Left lung (tissue), 10 donors: ENCODE measurements around the gene CCDC157. TPM values are rescaled to one million over a fixed set of nuclear protein-coding genes. Genes with fewer than 3 reads are reported as not detected.

Experiments used
- ATAC-seq: fragments of 200-7000 bp; cut with Tn5 transposase; one replicate; pipeline ENCODE4 v1.9.1; 2020; ENCODE audit warnings: moderate library complexity
- DNase-seq, 4 donors: peaks; one replicate each; pipeline ENCODE4 v3.0.0-alpha.2; 2013 to 2020
- H3K27ac ChIP-seq, 2 donors: fragments of 200-600 bp; sonication (generic) in 1 of 2; one replicate each; pipeline versions ENCODE4 v1.5.0 to v1.8.0; 2020 to 2021
- H3K27me3 ChIP-seq, 2 donors: fragments of 200-600 bp; sonication (generic) in 1 of 2; one replicate each; pipeline versions ENCODE4 v1.5.0 to v1.8.0; 2020 to 2021
- H3K36me3 ChIP-seq, 2 donors: fragments of 200-600 bp; sonication (generic) in 1 of 2; one replicate each; pipeline versions ENCODE4 v1.5.0 to v1.8.0; 2020 to 2021
- H3K4me1 ChIP-seq, 2 donors: fragments of 200-600 bp; one replicate each; pipeline ENCODE4 v1.8.0; 2021
- H3K4me3 ChIP-seq, 2 donors: fragments of 200-600 bp; sonication (generic) in 1 of 2; one replicate each; pipeline versions ENCODE4 v1.5.0 to v1.8.0; 2020 to 2021; ENCODE audit warnings: mild to moderate bottlenecking in 1 of 2
- H3K9me3 ChIP-seq, 2 donors: fragments of 200-600 bp; sonication (generic) in 1 of 2; one replicate each; pipeline versions ENCODE4 v1.5.0 to v1.8.0; 2020 to 2021
- intact Hi-C, 2 donors: fragments of 100-400 bp; cut with DNase I; formaldehyde crosslinking; loops; one replicate each; pipeline versions ENCODE4 v1.11.2 to v1.14.2; 2022
- polyA plus RNA-seq, 6 donors: library from polyadenylated mRNA; unstranded; fragments of 120-200 nt; gene quantifications; one replicate each; pipeline ENCODE4 v1.2.1, GENCODE V29; 2013; ENCODE audit not compliant: insufficient read length in 6 of 6
- total RNA-seq, 2 donors: library from RNA; stranded (reverse); fragmentation: NEBNext Ultra II Directional; extraction: Animal tissue kit (Norgen Biotek cat#: 25700); gene quantifications; one replicate each; pipeline ENCODE4 v1.2.1, GENCODE V29; 2021
- TF ChIP-seq, protein P1 (sequence below), 2 donors: fragments of 200-600 bp; sonication (generic) in 1 of 2; IDR thresholded peaks; one replicate each; pipeline versions ENCODE4 v1.5.0 to v1.8.0; 2021; ENCODE audit warnings: antibody characterized with exemption in 2 of 2
- donor health status: DM: no; HTN: yes; CAD: no.
- donor health status: DM: no; HTN: no; CAD: no.

Gene CCDC157
- total and polyA plus RNA-seq, 8 donors: 2.8 to 8.1 (median 4.2) TPM

DNA sequence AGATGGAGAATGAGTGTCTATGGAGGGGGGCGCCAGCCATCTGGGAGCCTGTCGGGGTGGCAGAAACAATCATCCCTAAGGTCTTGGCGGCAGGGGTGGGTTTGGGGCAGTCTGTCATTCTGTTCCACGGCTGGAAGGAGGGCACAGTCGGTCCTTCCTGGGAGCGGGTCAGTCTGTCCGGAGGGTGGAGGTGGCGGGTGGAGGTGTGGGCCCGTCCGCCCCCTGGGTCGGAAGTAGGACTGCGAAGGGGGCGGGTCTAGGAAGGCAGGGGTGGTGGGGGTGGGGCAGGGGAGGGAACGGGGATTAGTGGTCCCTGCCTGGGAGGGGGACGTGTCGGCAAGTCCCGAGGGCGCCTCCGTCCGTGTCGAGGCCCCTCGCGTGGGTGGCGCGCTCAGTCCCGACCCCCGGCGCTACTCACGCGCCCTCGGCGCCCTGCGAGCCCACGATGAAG is 30.5 kb upstream of the CCDC157 start:
- peak overlapping the region; percentile 93 to 96 for H3K4me3 ChIP-seq
- H3K27ac ChIP-seq: peak overlapping the region; percentile 77 to 88
- DNase-seq (peak in 1 of 4 donors; percentile 39), ATAC-seq (peak; percentile 40)
- H3K36me3 ChIP-seq: peaks cover 0 to 33% of the 10 kb centered on the region in 2 donors
- TF ChIP-seq, protein P1, sequence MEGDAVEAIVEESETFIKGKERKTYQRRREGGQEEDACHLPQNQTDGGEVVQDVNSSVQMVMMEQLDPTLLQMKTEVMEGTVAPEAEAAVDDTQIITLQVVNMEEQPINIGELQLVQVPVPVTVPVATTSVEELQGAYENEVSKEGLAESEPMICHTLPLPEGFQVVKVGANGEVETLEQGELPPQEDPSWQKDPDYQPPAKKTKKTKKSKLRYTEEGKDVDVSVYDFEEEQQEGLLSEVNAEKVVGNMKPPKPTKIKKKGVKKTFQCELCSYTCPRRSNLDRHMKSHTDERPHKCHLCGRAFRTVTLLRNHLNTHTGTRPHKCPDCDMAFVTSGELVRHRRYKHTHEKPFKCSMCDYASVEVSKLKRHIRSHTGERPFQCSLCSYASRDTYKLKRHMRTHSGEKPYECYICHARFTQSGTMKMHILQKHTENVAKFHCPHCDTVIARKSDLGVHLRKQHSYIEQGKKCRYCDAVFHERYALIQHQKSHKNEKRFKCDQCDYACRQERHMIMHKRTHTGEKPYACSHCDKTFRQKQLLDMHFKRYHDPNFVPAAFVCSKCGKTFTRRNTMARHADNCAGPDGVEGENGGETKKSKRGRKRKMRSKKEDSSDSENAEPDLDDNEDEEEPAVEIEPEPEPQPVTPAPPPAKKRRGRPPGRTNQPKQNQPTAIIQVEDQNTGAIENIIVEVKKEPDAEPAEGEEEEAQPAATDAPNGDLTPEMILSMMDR (IDR thresholded peaks at IDR 0.05): no peak
- H3K27me3 ChIP-seq: no peaks in the 10 kb centered on the region
- no peaks in the 10 kb centered on the region for H3K9me3 ChIP-seq
- intact Hi-C loops: no loop called here
- H3K4me1 ChIP-seq: peaks cover 27 to 56% of the 10 kb centered on the region in 2 donors

DNA sequence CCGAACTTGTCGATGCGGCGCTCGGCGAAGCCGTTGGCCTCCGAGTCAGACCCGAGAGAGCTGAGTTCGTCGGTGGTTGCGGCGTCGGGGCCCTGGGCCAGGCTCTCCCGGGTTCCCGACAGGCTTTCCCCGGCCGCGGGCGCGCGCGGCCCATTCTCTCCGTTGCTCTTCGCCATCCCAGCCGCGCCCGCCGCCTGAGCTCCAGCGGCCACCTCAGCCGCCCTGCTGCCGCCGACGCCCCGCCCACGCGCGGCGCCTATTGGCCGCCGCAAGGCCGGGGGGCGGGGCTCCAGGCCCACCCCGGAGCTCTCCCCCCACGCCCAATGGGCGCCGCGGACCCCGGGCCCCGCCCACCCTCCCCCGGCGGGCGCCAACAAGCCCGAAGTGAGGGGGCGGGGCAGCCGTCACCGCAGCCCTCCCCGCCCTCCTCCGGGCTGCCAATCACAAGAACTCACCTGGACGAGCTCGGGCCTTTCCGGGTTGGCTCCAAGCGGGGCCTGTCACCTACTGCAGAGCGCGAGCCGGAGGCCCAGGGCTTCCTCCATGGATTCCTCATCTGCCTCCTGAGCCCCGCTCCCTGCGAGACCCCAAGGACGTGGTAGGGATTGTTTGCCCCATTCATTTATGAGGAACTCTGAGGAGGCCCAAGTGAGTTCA is 30.0 kb upstream of the CCDC157 start, which contains the start of gene TBC1D10A:
Gene TBC1D10A, minus strand, starts transcription at position 236 of the 657 bp plus-strand sequence. Its CDS starts 60 bp downstream, at position 176.
- peak within 1 kb of the TSS; percentile 93 to 96 for H3K4me3 ChIP-seq
- peaks cover 0 to 38% of the 10 kb centered on the region in 2 donors for H3K36me3 ChIP-seq
- H3K27ac ChIP-seq: peak within 1 kb of the TSS; percentile 77 to 88
- DNase-seq (peak; percentile 80 to 96 (median 93)), ATAC-seq (peak; percentile 93)
- peaks cover 25 to 50% of the 10 kb centered on the region in 2 donors for H3K4me1 ChIP-seq
- H3K9me3 ChIP-seq: no peaks in the 10 kb centered on the region
- H3K27me3 ChIP-seq: no peaks in the 10 kb centered on the region
- intact Hi-C loops: no loop called here
- TF ChIP-seq, protein P1 (IDR thresholded peaks at IDR 0.05): no peak

DNA sequence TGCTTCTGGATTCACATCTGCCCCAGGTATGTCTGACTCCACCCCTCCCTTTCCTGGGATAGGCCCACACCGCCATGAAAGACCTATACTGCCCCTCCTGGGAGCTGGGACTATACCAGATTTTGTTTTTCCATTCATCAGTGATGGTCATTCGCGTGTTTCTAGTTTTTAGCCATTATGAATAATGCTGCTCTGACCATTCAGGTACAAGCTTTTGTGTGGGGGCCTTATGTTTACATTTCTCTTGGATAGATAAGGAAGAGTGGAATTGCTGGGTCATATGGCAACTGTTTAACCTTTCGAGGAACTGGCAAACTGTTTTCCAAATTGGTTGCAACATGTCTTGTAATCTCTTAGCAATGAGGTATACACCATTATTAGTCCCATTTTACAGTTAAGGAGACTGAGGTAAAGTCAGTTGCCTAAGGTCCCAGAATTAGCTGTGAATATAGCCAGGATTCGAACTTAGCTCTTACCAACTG is 28.9 kb upstream of the CCDC157 start:
- H3K27me3 ChIP-seq: no peaks in the 10 kb centered on the region
- DNase-seq (no peak), ATAC-seq (peak; percentile 51)
- peak overlapping the region in 1 of 2 donors; percentile 88 for H3K27ac ChIP-seq
- TF ChIP-seq, protein P1 (IDR thresholded peaks at IDR 0.05): no peak
- peaks cover 0 to 49% of the 10 kb centered on the region in 2 donors for H3K36me3 ChIP-seq
- H3K4me3 ChIP-seq: no peak overlapping the region
- H3K4me1 ChIP-seq: peaks cover 25 to 39% of the 10 kb centered on the region in 2 donors
- H3K9me3 ChIP-seq: no peaks in the 10 kb centered on the region
- intact Hi-C loops: no loop called here

DNA sequence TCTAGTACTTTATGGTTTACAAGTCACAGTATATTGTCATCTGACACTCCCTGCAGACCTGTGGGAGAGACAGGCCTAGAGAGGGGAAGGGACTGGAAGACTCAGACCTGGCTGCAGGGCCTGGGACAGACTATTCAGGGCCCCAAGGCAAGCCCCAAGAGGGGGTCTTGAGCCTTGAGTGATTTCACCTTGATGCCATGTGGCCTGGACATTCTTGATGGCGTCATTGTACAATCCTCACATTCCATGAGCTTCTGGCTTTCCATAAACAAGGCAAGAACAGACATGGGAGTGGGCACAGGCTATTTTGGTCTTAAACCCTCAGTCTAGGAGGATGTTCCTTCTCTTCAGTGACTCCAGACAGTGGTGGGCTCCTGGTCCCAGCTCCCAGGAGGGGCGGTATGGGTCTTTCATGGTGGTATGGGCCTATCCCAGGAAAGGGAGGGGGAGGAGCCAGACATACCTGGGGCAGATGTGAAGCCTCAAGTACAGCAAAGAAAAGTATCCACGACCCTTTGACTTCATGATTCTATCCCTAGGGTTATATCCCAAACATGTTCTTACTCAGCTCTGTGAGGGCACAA is 28.2 kb upstream of the CCDC157 start:
- intact Hi-C loops: no loop called here
- Histone ChIP-seq H3K9me3 (no peaks in the 10 kb centered on the region), H3K36me3 (peaks cover 0 to 51% of the 10 kb centered on the region in 2 donors), H3K4me1 (peaks cover 25 to 34% of the 10 kb centered on the region in 2 donors), H3K27ac (no peak overlapping the region), H3K27me3 (no peaks in the 10 kb centered on the region), H3K4me3 (no peak overlapping the region)
- DNase-seq (no peak), ATAC-seq (no peak)
- TF ChIP-seq, protein P1 (IDR thresholded peaks at IDR 0.05): no peak

DNA sequence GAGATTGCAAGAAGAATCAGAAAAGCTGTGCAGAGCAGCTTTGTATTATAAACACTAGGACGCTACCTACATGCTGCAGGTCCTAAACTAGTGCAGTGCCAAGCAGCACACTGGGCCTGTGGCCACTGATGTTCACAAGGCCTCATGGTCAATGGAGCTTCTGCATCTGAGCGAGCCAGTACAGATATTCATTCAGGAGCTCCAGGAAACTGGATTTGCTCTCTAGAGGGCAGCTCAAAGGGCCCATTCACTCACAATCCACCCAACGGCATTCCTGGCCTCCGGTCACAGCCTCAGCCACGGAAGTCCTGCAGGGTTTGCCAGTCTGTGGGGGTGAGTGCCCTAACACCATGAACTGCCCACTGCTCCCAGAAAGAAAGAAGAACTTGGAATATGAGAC is 24.3 kb upstream of the CCDC157 start:
- no peak for ATAC-seq
- no peaks in the 10 kb centered on the region for H3K27me3 ChIP-seq
- no peak for DNase-seq
- TF ChIP-seq, protein P1 (IDR thresholded peaks at IDR 0.05): no peak
- peaks cover 0 to 1% of the 10 kb centered on the region in 2 donors for H3K4me1 ChIP-seq
- peaks cover 6 to 91% of the 10 kb centered on the region in 2 donors for H3K36me3 ChIP-seq
- H3K27ac ChIP-seq: no peak overlapping the region
- intact Hi-C loops: no loop called here
- no peaks in the 10 kb centered on the region for H3K9me3 ChIP-seq
- no peak overlapping the region for H3K4me3 ChIP-seq
